CD4-positive, alpha-beta T cell treated with Interleukin-21 for 1 hour (primary cell): ENCODE measurements around the gene LMF1.

Experiments
- DNase-seq: peaks from one replicate; pipeline ENCODE4 v3.0.0-alpha.2; 2020

LMF1 gene

DNA sequence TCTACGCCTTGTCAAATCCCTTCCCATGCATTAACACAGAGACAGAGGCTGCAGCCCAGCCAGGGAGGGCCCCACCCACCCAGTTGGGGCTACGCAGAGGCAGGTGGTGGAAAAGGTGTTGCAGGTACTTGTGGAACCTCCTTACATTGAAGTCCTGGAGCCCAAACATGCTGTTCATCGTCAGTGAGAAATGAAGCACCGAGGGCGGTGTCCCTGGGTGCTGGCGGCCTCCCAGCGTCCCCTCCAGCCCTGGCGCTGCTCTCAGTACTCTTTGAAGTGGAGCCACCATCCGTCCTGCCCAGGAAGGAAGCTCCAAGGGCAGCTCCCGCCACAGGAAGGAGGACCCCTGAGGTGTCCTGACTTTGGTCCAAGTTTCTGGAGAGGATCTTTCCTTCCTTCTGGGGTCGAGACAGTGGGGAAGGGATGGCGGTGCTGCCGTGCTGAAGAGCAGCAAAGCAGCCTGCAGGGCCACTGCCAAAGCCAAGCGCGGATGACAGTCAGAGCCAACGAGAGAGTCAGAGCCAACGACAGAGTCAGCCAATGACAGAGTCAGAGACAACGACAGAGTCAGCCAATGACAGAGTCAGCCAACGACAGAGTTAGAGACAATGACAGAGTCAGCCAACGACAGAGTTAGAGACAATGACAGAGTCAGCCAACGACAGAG, 23.4 kb downstream of the LMF1 start:
- DNase-seq, result no peak

DNA sequence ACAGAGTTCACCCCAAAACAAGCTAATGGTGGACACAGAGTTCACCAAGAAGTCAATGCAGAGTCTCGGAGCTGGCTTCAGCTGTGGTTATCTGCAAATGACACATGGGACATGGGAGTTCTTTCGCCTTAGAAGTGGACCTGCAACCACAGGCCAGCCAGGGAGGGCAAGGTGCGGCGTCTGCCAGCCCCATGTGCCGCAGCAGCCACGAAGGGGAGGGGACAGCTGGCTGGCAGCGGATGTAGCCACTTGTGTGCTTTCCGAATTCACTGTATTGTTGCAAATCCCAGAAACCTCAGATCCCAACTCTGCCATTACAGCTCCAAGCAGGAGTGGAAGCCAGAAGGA, 24.8 kb downstream of the LMF1 start:
- DNase-seq, result no peak

DNA sequence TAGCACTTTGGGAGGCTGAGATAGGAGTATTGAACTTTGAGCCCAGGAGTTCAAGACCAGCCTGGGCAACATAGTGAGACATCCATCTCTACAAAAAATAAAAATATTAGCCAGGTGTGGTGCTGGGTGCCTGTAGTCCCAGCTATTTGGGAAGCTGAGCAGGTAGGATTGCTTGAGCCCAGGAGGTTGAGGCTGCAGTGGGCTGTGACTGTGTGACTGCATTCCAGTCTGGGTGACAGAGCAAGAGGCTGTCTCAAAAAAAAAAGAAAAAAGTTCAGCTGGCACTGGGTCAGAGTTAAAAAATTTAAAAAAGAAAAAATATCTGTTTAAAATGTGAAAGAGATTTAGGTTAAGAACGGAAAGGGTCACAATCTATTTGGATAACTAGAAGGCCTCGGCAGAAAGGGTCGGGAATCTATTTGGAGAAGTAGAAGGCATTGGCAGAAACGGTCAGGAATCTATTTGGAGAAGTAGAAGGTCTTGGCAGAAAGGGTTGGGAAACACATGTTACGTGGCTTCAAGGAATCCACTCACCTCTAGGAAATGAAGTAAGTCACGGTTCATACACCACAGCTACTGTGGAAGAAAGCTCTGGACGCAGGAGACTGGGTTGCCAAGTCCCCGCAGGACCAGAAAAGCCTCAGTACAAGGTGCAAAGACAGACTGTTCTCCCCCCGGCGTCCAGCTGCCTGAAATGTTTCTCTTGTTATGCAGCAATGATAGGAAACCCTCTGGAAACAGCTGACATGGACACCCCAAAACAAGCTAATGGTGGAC, 25.3 kb downstream of the LMF1 start:
- DNase-seq, result no peak

DNA sequence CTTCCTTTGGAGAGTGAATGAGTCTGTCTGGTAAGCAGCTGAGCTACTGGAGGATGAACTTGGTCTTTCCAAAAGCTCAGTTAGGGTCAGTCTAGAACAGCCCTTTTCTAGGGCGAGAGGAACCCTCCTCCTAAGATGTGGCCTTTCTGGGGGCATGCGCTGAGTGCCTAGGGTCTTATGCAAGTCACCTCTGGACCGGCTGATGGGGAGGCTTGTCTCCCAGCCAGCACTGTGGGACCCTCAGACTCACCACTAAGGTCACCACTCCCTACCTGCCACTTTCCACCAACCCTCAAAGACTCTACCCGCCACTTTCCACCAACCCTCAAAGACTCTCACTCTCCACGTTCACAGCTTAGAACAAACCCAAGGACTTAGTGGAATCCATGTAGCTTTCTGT, 26.8 kb downstream of the LMF1 start:
- DNase-seq, result no peak

DNA sequence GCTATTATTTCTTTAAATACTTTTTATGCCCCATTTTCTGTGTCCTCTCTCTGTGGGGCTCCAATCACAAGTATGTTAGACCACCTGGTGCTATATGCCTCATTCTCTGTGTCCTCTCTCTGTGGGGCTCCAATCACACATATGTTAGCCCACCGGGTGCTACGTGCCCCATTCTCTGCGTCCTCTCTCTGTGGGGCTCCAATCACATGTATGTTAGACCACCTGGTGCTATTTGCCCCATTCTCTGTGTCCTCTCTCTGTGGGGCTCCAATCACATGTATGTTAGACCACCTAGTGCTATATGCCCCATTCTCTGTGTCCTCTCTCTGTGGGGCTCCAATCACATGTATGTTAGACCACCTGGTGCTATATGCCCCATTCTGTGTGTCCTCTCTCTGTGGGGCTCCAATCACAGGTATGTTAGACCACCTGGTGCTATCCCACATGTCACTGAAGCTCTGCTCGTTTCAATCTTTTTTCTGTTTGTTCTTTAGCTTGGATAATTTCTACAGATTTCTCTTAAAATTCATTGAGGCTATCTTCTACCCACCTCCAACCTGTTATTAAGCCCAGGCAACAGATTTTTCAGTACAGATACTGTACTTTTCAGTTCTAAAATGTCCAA, 28.2 kb downstream of the LMF1 start:
- DNase-seq, result no peak

DNA sequence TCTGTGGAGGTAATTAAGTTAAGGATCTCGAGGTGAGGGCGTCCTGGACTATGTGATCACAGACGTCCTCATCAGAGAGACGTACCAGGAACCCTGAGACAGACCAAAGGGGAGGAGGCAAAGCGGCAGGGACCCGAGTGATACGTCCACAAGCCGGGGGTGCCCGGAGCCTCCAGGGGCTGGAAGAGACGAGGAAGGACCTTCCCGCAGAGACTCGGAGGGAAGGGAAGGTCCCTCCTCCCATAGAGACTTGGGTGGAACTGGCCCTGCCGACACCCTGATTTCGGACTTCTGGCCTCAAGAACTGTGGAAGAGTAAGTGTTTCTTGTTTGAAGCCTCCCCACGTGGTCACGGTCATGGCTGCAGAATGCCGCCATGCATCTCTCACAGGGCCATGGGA, 30.8 kb downstream of the LMF1 start:
- no peak for DNase-seq

DNA sequence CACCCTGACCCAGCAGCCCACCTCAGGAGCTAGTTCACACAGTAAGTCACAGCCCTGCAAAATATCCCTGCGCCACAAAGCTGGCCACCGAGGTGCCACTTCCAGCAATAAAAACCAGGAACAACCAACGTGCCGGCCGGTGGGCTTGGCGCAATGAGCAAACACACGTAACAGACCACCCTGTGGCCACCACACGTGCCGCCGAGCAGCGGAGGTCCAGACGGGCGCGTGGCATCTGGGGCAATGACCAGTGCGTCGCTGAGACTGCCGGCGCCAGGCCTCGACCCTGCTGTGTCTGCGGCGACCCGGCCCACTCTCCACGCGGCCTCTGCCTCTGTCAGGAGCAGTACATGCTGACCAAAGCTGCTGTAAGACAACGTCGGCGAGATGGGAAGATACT, 31.5 kb downstream of the LMF1 start:
- DNase-seq, result no peak

DNA sequence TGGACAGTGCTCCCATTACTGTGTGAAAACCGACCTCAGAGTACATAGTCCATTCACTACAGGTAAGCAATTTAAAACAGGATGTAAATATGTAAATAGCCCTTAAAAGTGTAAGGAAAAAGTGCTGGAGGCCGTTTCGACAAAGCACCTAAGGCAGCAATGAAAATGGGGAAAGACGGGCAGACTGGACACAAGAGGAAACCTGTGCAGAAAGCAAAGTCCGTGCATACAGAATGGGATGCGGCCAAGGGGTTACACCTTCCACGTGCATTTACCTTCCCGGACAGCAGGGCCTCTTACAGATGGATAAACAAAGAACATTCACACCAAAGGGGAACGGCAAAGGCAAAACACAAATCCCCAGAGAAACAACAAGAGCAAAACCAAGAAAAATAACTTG, 32.0 kb downstream of the LMF1 start:
- no peak for DNase-seq

DNA sequence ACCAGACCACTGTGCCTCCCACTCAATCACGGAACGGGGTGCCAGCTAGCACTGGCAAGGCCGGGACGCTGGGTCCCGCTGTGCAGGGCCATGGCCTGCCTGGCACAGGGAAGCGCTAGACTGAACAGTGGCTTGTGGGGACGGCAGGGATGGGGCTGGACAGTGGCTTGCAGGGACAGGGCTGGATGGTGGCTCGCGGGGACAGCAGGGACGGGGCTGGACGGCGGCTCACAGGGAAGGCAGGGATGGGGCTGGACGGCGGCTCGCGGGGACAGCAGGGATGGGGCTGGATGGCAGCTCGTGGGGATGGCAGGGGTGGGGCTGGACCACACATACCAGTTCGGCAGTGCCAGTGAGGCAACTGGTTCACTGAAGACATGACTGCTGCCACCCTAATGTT, 32.6 kb downstream of the LMF1 start:
- DNase-seq, result no peak

DNA sequence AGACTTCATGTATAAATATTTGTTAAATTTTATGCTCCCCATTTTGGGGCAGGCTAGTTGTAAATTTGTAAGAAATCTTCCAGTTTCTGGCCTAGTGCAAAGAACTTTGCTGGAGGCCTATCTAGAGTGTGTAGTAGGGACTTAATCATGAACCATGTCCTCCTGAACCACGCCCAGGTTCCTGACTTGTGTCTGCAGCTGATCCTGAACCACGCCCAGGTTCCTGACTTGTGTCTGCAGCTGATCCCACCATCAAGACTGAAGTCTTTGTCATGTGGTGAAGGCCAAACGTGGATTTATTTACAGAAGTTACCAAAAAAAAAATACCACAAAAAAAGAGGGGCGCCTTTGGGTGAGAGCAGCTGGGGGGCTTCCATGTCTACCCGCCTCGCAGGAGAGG, 33.1 kb downstream of the LMF1 start:
- no peak for DNase-seq

DNA sequence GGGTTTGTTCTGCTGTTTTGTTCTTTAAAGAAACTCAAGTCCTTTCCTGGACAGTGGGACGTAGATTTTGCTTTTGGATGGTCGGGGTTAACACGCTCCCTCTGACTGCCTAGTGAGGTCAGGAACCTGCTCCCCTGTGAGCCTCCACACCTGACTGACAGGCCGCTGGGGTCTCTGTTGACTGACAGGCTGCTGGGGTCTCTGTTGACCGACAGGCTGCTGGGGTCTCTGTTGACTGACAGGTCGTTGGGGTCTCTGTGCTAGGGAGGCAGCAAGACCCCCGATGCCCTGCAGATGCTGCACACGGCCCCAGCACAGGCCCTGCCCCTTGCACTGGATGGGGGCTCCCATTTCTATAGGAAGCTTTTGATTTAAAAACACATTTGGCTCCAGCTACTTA, 33.5 kb downstream of the LMF1 start:
- no peak for DNase-seq

DNA sequence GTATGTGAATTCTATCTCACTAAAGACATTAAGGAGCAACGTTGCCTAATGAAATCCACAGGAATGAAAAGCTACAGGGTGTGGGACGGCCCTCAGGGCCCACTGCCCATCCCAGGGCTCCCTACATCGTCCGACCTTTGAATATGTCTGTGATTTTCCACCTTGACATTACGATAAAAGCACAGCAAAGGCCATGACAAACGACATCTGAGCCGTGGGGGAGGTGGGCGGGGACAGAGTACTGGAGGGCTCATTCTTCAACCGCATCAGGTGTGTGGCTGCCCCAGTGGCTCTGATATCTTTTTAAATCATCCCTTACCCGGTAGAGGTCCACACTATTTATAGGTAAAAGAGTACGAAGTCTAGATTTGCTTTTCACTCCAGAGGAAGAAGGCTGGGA, 35.1 kb downstream of the LMF1 start:
- DNase-seq, result no peak

DNA sequence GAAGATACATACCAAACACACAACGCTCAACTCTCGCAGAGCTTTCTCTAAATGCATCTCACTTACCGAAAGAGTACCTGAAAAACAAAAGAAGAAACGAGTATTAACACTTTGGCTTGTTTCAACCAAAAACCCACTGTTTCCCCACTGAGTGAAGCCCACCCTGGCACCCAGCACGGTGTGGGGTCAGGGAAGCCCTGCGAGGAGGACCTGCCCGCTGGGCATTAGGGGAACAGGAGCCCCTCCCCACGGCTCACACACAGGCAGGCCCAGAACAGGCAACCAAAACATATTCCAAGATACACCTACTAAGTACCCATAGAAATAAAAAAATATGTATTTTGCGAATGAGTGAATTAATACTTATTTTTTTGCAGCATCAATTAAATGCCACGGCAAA, 36.6 kb downstream of the LMF1 start:
- DNase-seq, result no peak

DNA sequence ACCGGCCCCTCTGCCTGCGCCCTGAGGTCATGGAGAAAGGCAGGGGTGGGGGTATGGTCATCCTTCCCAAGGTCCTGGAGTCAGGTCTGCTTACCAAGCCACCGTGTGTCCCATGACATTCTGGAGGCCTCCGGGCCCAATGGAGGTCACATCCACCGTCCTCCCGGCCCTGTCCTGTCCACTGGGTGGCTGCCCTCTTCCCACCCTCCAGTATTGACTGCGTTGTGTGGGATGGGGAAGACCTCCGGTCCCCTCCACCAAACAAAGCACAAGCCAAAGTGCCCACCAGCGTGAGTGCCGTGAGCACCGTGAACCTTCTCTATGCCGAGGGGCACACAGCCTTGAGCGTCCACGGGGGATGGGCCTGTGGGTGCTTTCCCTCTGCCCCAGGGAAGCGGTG, 37.2 kb downstream of the LMF1 start:
- DNase-seq, result no peak

DNA sequence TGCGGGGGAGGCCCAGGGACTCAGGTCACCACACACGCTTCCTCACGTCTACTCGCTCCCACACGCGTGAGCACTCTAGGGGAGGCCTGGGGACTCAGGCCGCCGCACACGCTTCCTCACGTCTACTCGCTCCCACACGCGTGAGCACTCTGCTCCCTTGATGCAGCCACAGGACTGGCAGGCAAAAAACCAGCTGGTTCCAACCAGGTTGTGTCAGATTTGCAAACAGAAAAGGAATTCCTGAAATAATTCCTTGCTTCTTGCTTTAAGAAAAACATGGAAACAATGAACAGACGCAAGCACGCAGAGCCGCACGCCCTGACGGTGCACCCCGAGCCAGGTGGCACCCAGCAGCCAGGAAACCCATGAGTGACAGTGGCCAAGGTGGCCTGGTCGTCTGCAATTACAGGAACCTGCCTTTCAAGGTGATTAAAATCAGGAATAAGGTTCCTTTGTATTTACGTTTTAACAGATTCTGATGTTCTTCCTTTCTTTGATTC, 37.9 kb downstream of the LMF1 start:
- DNase-seq, result no peak

DNA sequence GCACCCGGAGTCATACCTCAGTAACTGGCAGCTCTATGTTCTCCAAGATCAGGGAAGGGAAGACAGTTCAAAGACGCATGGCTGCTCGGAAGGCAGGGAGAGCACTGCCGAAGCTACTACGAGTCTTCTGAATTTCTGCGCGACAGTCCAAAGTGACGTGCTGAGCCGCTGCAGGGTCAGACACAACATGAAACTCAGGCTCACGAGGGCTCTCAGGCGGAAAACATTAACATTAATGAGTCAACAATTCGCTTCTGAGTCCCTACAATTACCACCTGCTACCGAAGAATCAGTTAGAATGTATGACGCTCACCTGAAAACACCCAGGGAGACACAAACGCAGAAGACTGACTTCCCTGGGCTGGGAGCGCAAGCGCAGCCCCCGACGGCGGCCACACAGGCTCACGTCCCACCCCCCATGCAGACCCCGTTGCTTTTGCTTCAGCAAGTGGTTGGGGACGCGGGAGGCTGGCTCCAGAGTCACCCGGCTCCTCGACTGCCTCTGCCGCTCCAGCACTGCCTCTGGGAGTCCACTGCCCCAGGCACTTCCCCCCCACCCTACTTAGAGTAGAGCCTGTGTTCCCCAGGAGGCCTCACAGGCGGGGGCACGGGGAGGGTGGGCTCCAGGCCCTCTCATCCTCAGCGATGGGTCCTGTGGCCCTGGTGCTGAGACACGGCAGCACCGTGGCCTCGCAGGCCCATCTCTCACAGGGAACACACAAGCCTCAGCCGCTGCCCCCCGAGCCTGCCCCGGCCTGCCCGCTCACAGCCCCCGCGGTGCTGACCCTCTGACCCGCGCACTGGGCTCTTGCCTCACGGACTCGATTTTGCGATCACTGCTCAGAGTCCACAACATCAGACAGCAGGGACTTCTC, 38.9 kb downstream of the LMF1 start:
- no peak for DNase-seq

DNA sequence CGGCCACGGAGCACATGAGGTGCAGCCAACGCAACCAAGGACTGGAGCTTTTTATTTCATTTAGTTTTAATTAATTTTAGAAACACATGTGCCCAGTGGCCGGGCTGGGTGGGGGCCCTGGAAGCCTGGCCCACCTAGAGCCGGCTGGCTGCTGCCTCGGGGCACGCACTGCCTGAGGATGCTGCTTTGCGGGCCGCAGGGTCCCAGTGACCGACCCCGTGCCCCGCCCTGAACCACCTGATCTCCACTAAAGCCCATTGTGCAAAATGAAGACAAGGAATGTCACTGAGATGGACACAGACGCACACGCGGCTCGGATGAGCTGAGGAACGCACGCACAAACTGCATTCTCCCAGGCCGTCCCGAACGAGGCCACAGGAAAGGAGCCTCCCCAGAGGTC, 39.6 kb downstream of the LMF1 start:
- DNase-seq, result no peak

DNA sequence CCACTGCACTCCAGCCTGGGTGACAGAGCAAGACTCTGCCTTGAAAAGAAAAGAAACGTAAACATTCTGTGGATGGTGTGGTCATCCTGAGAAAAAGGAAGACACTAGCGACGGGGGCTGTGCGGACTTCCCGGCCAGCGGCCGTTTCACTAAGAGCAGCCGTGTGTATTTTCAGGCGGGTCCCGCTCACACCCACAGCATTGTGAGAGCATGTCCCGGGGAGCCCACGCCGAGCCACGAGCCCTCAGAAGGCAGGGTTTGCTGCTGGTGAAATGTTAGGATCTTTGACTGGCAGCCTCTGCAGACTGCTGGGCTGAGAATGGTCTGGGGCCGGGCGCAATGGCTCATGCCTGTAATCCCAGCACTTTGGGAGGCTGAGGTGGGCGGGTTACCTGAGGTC, 40.3 kb downstream of the LMF1 start:
- no peak for DNase-seq

DNA sequence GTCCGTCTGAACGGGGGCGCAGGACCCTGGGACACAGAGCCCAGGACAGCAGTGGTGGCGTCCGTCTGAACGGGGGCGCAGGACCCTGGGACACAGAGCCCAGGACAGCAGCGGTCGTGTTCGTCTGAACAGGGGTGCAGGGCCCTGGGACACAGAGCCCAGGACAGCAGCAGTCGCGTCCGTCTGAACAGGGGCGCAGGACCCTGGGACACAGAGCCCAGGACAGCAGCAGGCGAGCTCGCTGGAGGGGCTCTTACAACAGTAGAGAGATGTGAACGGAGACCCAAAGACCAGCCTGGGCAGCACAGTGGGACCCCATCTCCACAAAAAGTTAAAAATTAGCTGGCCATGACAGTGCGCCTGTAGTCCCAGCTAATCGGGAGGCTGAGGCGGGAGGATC, 40.7 kb downstream of the LMF1 start:
- DNase-seq, result no peak

DNA sequence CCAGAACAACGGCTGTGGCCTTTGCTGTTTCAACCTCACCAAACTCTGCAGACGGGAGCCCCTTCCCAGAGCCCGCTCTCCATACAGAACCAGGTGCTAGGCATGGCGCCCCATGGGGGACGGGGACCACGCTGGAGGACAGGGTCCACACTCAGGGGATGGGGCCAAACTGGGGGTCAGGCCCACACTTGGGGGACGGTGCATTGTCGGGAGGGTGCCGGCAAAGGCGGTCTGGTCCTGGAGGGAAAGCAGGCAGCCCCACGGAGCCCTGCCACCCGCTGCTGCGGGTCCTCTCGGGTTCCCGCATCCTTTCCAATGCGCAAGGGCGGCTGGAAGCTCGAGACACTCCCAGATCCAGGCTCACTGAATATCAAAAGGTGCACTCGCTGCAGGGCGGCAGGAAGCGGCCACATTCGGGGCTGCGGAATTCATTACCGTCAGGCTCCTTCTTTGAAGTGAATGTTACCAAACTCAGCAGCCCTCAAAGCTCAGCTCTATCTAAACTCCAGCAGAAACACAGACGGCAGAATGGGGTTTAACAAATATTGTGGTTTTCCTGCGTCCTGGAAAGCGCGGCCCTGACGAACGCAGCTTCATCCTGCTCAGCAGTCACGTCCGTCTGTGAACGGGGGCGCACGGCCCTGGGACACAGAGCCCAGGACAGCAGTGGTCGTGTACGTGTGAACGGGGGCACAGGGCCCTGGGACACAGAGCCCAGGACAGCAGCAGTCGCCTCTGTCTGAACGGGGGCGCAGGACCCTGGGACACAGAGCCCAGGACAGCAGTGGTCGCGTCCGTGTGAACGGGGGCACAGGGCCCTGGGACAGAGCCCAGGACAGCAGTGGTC, 41.3 kb downstream of the LMF1 start:
- no peak for DNase-seq

DNA sequence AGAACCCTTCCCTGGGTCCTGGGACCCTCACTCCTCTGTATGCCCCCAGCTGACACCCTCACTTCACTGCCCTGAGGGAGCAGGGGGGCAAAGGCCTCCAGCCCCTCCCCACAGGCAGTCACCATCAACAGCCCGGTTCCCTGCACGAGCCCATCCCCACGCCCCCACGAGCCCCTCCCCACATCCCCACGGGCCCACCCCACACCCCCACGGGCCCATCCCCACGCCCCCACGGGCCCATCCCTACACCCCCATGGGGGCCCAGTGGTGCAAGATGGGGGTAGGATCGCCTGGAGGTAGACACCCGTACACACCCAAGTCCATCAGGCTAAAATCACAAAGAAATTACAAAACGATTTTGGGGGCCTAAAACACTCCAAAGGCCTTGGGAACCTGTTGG, 42.3 kb downstream of the LMF1 start:
- DNase-seq, result no peak

DNA sequence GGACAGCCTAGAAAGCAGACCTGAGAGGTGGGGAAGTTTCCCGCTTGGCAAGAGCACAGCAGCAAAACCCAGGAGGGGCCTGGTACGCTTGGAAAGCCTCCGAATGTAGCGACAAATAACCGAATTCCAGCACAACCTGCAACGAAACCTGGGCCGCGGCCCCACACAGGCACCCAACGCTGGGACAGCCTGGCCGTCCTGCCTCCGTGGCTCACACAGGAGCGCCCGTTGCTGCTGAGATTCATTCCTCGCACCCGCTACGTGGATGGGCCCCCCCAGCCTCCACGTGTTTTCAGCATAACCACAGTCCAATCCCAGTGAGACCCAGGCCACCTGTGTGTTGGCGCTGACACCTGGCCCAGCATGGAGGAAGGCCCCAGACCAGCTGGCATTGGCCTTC, 42.9 kb downstream of the LMF1 start:
- no peak for DNase-seq
